ENCODE data around the gene CHIC2.

CHIC2 gene

DNA sequence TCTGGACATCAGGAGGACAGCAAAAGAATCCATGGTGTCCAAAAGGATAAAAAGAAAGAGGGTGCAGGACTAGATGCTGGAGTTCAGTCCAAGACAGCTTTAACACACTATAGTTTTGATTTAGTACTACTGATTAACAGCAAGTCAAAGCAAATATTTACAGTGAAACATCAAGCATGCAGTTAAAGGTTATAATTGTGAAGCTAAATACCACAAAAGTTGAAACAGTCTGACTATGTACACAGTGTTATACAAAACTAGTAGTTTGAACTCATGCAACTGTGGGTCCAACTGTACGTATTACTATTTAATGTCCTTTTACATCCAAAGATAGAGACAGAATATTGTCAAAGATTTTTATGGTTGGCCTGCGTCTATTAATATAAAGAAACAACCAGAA lies 57.6 kb downstream of the CHIC2 start:
- no peak for DNase-seq (ENCODE audit: low read depth in 3 of 3)

DNA sequence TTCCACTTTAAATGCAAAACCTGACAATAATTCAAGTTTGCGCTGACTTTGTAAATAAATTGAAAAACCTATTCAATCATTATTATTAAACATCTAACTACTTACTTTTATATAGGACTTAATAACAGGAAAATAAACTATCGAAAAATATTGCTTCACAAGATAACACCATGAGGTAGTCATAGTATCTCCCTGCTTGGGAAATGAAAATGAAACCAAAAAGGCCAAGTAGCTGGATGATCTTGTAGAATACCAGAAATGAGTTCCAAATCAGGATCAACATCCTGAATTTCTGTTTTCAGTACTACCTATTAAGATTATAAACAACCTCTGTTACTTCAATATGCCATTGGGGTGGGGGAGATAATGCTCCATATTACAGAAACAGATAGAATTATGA lies 58.9 kb downstream of the CHIC2 start:
- no peak for DNase-seq (ENCODE audit: low read depth in 3 of 3)

DNA sequence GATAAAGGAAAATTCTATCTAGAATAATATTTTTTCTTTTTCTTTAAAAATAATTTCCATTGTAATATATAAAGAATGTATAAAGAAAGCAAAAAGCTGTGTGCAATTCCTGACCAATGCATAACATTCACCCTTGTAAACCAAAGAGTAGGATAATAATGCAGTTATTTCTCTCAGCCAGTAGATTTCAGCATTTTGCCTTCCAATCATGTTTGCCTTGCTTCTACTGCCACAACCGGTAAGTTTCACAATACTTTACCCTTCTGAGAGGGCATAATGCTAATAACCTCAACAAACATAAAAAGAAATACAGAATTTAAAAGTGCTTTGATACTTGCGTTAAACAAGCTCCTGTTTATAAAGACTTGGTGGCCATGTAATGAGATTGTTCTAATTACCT lies 59.9 kb downstream of the CHIC2 start:
- no peak for DNase-seq (ENCODE audit: low read depth in 3 of 3)

DNA sequence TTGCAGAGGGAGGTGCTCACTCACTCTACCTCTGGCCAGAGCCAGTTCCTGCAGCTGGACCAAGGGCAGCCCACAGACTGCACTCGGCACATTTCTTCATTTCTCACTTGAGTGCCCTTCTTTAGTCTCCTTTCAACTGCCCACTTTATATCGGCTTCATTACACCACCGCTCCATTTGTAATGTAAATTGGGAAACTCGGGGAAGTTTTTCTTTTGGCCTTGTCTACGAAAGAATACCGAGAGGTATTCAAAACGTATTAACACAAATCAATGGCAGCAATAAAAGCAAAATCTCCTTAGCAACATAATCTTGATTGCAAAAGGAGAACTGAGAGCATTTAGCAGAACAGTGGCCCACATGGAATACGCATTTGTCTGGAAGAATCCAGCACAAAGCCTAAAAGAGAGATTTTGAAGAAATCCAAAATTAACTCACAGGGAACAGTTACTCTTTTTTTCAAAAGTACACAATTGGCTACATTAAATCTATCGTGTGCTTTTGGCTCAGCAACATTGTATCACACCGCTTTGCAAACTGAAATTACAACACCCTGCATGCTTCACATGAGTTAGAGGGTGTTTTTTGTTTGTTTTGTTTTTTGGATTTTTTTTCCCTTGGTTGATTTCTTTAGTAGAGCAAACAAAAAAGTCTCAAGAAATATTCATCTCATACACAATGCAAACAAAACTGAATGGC lies 62.6 kb downstream of the CHIC2 start:
- no peak for DNase-seq (ENCODE audit: low read depth in 3 of 3)

DNA sequence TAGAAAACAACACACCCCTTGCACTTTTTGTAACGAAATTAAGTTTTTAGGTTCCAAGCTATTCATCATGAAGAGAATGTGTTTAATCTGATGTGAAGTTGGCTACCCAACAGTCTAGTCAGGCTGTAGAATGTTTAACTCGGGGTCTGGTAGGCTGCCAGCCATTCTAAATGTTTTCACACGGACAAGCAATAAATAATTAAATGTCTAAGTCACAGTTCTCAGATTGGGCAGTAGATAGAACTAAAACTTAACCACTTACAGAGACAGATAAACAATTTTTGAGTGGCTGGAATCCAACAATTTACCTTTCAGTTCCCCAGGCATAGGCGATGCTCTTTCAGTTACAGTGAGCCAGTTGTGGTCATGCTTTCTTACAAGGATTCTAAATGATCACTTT lies 66.5 kb downstream of the CHIC2 start:
- DNase-seq (ENCODE audit: low read depth in 3 of 3): no peak

DNA sequence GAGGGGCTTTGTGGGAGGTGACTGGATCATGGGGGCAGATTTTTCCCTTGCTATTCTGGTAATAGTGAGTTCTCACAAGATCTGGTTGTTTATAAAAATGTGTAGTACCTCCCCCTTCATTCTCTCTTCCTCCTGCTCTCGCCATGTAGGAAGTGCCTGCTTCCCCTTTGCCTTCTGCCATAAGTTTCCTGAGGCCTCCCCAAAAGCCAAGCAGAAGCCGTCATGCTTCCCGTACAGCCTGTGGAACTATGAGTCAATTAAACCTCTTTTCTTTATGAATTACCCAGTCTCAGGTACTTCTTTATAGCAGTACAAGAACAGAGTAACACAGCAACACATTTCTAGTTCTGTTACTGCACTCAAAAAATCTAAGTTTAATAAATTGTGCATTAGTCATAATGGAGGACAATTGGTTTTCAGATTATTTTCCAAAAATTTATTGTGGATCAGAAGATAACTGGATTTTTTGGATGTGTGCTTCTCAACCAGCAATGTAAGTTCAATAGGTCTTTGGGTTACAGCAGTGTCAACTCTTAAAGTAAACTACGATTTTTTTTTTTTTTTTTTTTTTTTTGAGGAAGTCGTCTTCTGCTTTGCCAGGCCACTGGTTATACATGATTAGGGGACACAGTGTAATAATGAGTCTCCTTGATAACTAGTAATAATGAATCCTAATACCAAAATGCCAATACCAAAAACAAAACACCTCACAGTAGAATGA lies 69.9 kb downstream of the CHIC2 start:
- no peak for DNase-seq (ENCODE audit: low read depth in 3 of 3)

DNA sequence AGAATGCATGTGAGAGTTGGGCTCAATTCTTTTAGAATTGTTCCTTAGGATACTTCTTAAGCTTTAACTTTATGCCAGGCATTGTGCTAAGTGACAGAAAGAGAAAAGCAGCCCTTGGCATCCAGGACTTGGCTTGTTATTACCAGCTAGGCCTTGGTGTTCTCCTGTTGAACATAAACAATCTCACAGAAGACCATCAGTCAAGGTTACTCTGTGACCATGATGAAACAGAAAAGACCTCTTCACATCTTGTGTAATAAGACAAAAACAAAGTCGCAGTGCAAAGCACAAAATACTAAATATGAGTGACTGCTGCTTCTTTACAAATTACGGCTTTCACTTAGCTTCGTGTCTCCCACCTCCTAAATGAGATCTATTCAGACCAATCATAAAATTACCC lies 71.6 kb downstream of the CHIC2 start:
- no peak for DNase-seq (ENCODE audit: low read depth in 3 of 3)

DNA sequence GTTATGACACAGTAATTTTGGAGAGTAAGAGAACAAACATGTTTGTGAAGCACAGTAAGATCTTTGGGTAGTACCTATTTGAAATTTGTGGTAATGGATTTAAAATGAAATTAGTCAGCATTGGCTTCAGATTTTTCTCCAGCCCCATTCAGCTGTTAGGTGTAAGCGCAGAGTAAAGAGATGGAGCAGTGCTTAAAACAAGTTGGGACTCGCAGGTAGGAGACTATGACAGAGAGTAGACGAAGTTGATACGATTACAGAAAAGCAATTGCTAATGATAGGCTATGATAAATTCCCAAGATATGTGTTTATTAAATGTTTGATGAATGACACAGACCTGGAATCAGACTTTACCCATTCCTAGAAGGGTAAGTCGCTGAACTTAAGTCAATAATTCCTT lies 72.6 kb downstream of the CHIC2 start:
- DNase-seq (ENCODE audit: low read depth in 3 of 3): no peak

DNA sequence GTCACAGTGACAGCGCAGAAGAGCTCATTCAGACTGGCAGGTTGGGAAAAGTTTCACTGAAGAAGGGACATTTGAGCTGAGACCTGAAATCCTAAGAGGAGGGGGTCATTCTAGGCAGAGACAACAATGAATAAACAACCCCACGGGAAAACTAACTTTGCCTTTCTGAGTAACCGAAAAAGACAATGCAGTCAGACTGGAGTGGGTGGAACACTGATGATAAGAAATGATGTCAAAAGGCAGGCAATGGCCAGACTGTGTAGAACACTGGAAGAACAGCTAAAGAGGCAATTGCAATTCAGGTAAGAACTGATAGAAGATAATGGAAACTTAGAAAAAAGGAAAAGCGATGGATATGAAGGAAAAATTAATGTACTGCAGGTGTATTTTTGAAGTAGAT lies 73.8 kb downstream of the CHIC2 start:
- DNase-seq (ENCODE audit: low read depth in 3 of 3): no peak

DNA sequence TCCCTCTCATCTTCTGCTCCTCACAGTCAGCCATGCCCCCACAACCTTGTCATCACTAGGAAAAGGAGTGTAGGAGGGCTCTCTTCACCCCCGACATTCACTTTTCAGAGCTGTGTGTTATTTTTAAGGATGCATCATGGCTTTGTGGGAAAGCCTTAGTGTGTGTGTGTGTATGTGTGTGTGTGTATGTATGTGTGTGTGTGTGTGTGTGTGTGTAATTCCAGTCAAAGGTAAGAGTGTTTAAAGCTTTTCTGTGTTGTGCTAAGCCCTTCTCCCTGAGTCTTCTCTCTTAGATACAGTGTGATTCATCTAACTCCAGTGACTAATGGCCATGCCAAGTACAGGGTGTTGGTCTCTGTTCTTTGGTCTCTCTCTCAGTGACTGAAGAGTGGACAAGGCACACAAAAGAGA lies 76.6 kb downstream of the CHIC2 start:
- DNase-seq (ENCODE audit: low read depth in 3 of 3): no peak

DNA sequence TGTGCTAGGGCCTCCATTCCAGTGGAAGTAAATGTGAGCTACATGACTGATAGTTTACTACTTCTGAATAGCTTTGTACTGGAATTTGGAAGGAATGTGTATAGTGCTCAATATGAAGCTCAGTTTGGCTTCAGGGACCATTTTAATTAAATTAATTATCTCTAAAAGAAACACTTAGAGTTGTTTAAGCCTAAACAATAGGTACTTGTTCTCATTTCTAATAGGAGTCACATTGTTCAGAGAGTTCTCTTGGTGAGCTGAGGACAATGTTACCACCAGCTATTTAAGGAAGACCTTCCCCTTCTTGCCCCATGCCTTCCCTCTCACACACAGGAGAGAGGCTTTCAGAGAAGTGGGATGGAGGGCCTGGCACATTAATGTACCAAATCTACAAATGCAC lies 78.3 kb downstream of the CHIC2 start:
- DNase-seq (ENCODE audit: low read depth in 3 of 3): no peak

DNA sequence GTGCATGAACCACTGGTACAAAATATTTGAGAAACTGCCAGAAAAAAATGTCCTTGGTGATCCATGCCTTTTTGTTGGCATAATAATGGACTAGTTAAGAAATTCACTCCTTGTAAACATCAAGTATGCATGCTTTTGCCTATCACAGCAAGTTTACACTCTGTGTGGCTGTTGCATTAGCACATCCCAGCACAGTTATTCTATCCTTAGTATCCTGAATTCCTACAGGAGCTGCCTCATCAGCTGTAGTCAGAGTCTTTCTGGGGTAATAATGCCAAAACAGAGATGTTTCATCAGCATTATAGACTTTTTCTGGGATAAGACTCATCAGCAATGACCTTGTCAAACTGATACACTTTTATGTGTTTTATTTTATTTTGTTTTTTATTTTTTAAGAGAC lies 82.8 kb downstream of the CHIC2 start:
- DNase-seq (ENCODE audit: low read depth in 3 of 3): no peak

DNA sequence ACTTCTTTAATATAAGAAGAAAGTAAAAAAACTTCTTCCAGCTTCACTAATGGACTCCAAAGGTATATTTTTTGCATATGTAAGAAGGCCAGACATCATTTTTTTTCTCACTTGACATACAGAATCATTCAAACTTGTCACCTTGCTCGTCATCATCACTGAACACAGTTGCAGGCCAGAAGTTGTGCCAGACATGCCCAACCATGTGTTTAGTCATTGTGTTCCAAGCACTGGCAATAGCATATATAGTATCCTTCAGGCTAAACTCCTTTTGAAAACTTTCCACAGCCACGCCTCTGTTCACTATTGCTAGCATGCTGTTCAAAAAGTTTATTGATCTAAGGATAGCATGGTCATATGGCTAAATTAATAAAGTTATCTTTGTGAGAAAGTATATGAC lies 83.3 kb downstream of the CHIC2 start:
- no peak for DNase-seq (ENCODE audit: low read depth in 3 of 3)

DNA sequence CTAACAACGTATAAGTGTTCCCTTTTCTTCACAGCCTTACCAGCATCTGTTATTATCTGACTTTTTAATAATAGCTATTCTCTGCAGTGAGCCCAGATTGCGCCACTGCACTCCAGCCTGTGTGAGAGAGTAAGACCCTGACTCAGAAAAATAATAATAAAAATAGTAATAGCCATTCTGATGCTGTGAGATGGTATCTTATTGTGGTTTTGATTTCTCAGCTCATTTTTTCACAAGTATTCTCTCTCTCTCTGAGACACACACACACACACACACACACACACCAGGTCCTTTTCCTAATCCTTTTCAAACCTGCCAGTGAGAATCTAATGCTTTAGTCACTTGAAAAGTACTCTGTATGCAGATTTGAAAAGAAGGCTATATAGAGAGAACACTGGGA lies 89.8 kb downstream of the CHIC2 start:
- DNase-seq (ENCODE audit: low read depth in 3 of 3): no peak

DNA sequence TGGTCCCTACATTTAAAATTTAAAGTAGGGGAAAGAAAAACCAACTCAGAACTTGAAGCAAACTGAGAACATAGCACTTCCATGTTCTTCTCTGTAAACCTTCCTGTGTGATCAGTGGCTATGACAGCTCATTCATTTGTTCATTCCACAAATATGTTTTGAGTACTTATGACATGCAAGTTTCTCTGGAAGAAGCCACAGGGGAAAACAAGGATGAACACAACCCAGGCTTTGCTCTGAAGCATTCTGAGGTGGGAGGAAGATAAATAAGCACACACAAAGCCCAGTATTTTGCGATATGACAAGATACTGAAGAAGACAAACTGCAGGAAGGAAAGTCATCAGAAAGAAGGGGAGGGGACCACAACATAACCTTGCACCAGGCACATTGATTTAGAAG lies 96.4 kb downstream of the CHIC2 start:
- DNase-seq (ENCODE audit: low read depth in 3 of 3): no peak

DNA sequence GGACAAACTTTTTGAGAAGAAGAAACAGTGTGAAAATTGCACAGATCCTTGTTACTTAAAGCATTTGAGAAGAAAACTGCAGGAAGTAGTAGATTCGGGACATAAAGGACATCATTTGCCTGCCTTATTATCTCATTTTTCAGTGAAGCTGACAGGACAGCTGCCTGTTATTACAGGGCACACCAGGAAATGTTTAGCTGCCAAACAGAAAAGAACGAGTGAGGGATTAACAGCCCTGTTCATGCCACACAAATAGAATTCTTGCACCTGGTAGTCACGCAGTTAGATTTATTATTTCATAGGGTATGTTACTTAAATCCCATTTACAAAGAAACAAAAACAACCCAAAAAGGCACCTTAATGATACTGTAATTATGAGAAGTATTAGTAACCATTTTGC lies 100.6 kb downstream of the CHIC2 start:
- DNase-seq (ENCODE audit: low read depth in 3 of 3): no peak

DNA sequence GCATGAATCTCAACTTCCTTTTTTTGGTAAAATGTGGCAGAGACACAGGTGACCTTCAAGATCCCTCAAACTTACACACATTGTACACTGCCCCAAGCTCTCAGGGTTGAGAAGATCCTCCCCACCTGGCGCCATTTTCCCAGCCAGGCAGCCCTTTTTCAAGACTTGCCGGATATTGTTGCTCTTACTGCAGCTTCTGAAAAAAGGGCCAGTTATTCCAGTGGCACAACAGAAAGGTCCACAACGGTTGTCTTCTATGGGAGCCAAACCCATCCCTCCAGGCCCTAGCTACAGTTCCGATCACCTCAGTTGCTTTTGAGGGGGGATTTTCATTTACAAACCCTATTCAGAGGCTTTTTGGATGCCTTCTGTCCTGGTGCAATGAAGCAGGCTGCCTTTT lies 101.1 kb downstream of the CHIC2 start:
- DNase-seq (ENCODE audit: low read depth in 3 of 3): no peak

DNA sequence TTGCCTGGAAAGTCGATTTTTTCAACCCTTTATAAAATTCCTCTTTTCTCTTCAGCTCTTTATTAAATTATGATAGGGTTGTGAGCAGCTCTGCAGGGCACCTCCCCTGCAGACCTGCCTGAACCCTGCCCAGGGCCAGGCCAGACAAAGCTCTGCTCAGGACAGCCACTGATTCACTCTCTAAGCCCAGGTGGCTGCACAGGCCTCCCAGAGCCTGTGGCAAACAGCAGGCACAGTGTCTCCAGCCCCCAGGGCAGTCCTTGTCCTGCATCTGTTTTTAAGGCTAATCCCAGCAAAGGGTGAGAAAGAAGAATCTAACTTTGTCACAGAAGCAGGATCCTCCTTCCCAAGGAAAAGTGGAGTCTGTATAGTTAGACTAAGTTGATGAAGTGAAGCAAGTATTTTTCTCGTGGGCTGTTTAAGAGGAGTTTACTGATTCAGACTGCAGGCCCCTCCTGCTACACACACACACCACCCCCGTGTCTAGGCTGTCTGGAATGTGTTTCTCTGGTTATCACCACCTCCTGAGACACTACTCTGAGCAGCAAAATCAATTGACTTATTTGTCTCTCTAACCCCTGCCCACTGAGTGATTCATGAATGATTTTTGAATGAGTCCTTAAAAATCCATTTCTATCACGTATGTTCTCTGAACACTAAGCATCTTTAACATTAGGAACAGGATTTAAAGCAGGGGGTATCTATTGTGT lies 101.7 kb downstream of the CHIC2 start:
- no peak for DNase-seq (ENCODE audit: low read depth in 3 of 3)

DNA sequence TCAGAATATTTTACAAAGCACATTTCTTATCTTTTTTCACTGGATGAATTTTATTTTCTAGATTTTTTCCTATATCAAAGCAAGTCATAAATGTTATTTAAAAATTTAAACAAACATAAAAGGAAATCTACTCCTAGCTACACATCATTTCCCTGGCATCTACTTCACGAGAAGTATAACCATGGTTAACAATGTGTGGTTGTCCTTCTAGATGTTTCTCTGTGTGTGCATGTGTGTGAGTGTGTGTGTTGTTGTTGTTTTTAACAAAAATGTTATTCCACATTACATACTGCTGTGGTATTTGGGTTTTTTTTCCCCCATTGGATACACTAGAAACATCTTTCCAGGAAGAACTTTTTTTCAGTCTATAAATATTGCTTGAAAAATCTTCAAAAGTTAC lies 103.1 kb downstream of the CHIC2 start:
- DNase-seq (ENCODE audit: low read depth in 3 of 3): no peak

DNA sequence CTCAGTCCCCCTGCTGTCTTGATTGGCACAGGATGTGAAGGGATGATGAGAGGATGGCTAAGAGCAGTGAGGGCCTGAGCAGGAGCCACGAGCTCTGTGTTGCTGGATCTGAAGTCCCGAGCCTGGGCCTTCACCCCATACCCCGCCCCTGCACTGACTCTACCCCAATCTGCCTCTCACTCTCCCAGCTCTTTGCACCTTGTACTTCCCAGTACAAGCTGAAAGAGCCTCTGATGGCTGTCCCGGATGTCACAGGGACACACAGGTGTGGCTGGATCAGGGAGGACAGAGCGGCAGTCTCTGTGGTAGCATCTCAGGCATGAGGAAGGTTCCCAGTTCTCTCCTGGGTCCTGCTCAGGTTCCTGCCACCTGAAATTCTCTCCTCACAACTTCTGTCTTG lies 103.6 kb downstream of the CHIC2 start:
- DNase-seq (ENCODE audit: low read depth in 3 of 3): no peak

Data from stimulated activated CD4-positive, alpha-beta T cell treated with anti-CD3 and anti-CD28 coated beads, TNF-alpha, amount 100 ng/mL, for 4 hours (primary cell).